LNCaP clone FGC (cell line): Measurements from ENCODE around the gene RAPGEF3.

Experiments
- DNase-seq: peaks from one replicate; pipeline ENCODE4 v3.0.0-alpha.2; 2011; ENCODE audit warnings: low read depth
- H3K4me3 ChIP-seq: 2 replicates; pipeline ENCODE4 v1.5.1; 2011; ENCODE audit warnings: mild to moderate bottlenecking, low read depth, low read length, control low read depth
- TF ChIP-seq, protein P1 (sequence below): IDR thresholded peaks from 2 replicates; pipeline ENCODE4 v1.5.1; 2012; ENCODE audit warnings: mild to moderate bottlenecking; ENCODE audit not compliant: control insufficient read depth, insufficient read depth; ENCODE audit errors: extremely low read depth

Gene RAPGEF3

DNA sequence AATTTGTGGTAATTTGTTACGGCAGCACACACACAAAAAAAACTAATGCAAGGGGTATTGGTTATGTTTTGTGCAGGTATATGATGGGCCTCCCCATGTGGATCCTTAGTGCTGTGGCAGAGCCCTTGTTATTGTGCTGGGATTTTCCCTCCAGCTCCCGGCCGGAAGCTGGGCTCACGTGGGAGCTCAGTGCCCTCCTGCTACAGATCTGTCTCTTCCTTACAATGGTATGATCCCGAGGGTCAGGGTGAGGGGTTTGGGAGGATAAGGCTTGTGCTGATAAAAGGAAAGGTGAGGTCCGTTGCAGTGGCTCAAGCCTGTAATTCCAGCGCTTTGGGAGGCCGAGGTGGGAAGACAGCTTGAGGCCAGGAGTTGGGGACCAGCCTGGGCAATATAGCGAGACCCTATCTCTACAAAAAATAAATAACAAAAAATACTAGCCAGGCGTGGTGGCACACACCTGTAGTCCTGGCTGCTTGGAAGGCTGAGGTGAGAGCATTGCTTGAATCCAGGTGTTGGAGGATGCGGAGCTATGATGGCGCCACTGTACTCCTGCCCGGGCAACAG lies 13.5 kb upstream of the RAPGEF3 start:
- H3K4me3 ChIP-seq = peak overlapping the region; percentile 64
- DNase-seq = no peak
- TF ChIP-seq, protein P1, sequence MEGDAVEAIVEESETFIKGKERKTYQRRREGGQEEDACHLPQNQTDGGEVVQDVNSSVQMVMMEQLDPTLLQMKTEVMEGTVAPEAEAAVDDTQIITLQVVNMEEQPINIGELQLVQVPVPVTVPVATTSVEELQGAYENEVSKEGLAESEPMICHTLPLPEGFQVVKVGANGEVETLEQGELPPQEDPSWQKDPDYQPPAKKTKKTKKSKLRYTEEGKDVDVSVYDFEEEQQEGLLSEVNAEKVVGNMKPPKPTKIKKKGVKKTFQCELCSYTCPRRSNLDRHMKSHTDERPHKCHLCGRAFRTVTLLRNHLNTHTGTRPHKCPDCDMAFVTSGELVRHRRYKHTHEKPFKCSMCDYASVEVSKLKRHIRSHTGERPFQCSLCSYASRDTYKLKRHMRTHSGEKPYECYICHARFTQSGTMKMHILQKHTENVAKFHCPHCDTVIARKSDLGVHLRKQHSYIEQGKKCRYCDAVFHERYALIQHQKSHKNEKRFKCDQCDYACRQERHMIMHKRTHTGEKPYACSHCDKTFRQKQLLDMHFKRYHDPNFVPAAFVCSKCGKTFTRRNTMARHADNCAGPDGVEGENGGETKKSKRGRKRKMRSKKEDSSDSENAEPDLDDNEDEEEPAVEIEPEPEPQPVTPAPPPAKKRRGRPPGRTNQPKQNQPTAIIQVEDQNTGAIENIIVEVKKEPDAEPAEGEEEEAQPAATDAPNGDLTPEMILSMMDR = no peak

DNA sequence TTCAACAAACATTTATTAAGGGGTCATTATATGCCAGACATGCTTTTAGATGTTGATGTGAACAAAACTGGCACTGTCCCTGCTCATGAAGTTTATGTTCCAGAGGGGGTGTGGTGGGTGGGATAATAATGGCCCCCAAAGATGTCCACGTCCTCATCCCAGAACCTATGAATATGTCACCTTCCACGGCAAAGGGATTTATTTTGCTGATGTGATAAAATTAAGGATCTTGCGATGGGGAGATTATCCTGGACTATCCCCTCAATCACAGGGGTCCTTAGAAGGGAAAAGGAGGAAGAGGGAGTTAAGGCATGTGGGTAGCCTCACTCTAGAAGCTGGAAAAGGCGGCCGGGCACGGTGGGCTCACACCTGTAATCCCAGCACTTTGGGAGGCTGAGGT lies 12.6 kb upstream of the RAPGEF3 start:
- H3K4me3 ChIP-seq = no peak overlapping the region
- TF ChIP-seq, protein P1 = no peak

DNA sequence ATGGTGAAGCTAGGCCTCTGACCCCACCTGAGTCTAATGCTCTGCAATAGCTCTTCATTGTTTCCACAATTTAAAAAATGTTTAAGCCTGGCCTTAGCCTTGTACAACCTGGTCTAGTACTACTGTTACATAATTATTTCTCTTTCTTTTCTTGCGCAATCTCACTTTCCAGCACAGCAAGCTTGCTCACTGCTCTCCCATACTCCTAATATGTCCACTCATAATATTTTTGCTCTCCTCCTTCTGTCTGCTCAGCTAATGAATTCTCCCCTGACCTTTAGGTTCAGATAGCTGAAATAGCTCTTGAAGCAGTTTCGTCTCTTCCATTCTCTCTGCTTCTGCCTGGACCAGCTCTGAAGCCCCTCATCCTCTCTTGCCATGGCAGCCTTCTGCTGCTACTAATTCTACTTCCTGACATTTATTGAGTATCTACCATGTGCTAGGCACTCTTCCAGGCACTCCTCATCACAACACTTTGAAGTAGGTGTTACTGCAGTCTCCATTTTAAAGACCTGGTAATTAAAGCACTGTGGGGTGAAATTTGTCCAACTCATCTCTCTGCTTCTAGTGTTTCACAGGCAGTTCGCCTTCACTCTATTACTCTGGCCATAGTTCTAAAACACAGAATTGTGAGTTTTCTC lies 11.5 kb upstream of the RAPGEF3 start:
- DNase-seq = no peak
- TF ChIP-seq, protein P1 = no peak
- no peak overlapping the region for H3K4me3 ChIP-seq

More for the DNA sequence above, 12.6 kb upstream of the RAPGEF3 start:
- no peak for DNase-seq

DNA sequence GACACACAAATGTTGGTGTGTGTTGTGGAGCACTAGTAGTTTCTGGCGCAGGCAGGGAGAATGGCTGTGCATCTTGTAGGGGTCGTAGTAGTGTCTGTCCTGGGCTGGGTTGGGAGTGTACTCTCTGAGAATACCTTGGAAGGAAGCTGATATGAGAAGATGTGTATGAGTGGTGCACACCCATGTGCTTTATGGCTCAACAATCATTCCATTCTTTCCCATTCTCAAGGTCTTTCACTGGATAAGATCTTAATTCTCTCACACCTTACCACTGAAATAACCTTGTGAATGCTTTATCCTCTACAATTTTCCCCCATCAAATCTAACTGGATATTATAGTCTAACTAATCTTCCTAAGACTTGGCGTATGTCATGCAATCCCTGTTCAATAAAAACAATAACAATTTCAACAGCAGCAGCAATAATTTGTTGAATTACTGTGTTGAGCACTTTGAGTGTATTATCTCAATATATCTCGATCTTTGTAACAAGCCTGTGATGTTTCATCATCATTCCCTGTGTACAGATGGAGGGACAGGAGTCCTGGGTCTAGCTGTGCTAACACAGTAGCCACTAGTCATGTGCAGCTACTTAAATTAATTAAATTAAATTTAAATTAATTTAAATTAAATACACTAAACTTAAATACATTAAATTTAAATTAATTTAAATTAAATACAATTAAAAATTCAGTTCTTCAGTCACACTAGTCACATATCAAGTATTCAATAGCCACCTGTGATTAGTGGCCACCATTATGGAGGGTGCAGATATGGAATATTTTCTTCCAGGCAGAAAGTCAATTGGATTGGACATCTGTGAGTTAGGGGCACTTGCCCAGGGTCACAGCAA lies 10.8 kb upstream of the RAPGEF3 start:
- TF ChIP-seq, protein P1 = no peak
- H3K4me3 ChIP-seq = no peak overlapping the region
- no peak for DNase-seq

DNA sequence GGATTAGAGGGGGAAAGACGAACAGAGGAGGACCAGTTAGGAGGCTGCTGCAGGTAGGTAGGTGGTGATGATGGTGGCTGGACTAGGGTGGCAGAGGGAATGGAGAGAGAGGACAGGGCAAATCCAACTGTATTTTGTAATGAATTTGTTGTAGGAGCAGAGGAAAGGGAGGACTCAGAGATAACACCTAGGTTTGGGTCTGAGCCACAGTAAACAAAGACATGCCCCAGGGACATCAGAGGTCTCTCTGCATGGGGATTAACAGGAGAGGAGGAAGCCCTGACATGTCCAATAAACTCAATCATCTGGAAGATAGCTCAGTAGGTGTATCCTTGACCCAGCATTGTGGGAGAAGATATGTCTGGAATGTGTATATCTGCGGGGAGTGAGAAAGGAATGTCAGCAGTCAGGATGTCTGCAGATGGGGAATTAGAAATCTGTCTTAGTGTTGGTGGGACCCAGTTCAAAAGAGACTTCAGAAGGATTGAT lies 9.7 kb upstream of the RAPGEF3 start:
- DNase-seq = peak; percentile 32
- no peak overlapping the region for H3K4me3 ChIP-seq
- TF ChIP-seq, protein P1 = no peak

DNA sequence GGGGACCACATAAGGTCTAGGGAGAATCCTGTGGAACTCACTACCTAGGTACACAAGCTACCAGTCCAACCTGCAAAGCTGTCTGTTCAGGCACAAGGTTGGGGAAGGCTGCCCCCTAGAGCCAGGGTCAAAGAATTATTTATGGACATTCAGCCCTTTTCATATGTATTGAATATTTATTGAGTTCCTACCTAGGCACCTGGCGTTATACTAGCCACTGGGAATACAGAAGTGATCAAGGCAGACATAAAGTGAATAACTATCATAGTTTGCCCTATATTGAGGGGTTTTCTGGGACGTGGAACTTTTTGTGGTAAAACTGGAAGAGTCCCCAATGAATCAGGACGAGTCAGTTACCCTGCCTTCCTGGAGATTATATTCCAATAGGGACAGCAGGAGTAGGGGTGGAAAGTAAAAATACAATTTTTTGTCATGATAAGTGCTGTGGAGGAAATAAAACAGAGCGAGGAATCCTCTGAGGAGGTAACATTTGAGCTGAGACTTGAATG lies 8.6 kb upstream of the RAPGEF3 start:
- H3K4me3 ChIP-seq = no peak overlapping the region
- TF ChIP-seq, protein P1 = peak; percentile 84
- no peak for DNase-seq
